ENCODE measurements around the gene ART4.

DNA sequence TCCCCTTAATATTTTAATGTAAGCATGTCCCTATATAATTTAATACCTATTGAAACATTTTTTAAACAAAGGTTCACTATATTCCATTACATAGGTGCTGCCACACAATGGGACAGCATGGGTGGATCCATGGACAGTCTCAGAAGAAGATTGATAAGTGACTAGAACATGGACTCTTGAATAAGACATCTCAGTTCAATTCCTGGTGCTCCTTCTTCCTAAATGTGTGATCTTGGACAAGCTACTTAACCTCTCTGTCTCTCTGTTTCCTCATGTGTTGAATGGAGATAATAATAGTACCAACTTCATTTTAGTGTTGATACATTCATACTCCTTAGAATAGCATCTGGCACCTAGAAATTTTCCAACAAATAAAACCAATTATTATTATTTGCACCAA, 1.1 kb upstream of the ART4 start:
- TF ChIP-seq, protein P1, sequence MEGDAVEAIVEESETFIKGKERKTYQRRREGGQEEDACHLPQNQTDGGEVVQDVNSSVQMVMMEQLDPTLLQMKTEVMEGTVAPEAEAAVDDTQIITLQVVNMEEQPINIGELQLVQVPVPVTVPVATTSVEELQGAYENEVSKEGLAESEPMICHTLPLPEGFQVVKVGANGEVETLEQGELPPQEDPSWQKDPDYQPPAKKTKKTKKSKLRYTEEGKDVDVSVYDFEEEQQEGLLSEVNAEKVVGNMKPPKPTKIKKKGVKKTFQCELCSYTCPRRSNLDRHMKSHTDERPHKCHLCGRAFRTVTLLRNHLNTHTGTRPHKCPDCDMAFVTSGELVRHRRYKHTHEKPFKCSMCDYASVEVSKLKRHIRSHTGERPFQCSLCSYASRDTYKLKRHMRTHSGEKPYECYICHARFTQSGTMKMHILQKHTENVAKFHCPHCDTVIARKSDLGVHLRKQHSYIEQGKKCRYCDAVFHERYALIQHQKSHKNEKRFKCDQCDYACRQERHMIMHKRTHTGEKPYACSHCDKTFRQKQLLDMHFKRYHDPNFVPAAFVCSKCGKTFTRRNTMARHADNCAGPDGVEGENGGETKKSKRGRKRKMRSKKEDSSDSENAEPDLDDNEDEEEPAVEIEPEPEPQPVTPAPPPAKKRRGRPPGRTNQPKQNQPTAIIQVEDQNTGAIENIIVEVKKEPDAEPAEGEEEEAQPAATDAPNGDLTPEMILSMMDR (IDR thresholded peaks at IDR 0.05) = no peak
- TF ChIP-seq POLR2AphosphoS5 (IDR thresholded peaks at IDR 0.05) = no peak
- TF ChIP-seq POLR2A (IDR thresholded peaks at IDR 0.05) = no peak
